ENCODE results near the gene SH3RF3. TPM values are rescaled to one million over a fixed set of nuclear protein-coding genes. Genes with fewer than 3 reads are reported as not detected.
A peak's percentile ranks its signal among the peaks of the same experiment; 100 is the strongest.

Gene SH3RF3
- total RNA-seq, 1 experiment from 2014 or later: 0.34 TPM

GRCh38 chr2:109143214-109144187 is 14.5 kb downstream of the SH3RF3 start:
- Histone ChIP-seq H2AFZ (ENCODE audit: low read length) (no peak overlapping the region), H3K27me3 (ENCODE audit: low read length) (no peaks in the 10 kb centered on the region), H3K9me2 (replicated peaks; ENCODE audit: insufficient read depth, low read length) (no peaks in the 10 kb centered on the region), H3K27ac (ENCODE audit: low read length) (no peak overlapping the region), H3K9ac (ENCODE audit: low read length) (no peak overlapping the region), H3K36me3 (ENCODE audit: insufficient read depth, low read length) (no peaks in the 10 kb centered on the region), H3K4me2 (ENCODE audit: low read depth, low read length, poor library complexity, severe bottlenecking) (peak overlapping the region; percentile 41), H3K9me3 (ENCODE audit: low read length) (no peaks in the 10 kb centered on the region), H3K79me2 (ENCODE audit: low read length) (no peaks in the 10 kb centered on the region), H4K20me1 (ENCODE audit: insufficient read depth, low read depth, low read length) (no peaks in the 10 kb centered on the region), H3K4me1 (ENCODE audit: low read length) (peaks cover 41% of the 10 kb centered on the region), H3K4me3 (ENCODE audit: low read length) (no peak overlapping the region)
- peak; percentile 57 for DNase-seq

GRCh38 chr2:109144271-109144670 is 15.3 kb downstream of the SH3RF3 start:
- Histone ChIP-seq H3K4me3 (ENCODE audit: low read length) (no peak overlapping the region), H3K79me2 (ENCODE audit: low read length) (no peaks in the 10 kb centered on the region), H3K9me2 (replicated peaks; ENCODE audit: insufficient read depth, low read length) (no peaks in the 10 kb centered on the region), H4K20me1 (ENCODE audit: insufficient read depth, low read depth, low read length) (no peaks in the 10 kb centered on the region), H3K9me3 (ENCODE audit: low read length) (no peaks in the 10 kb centered on the region), H2AFZ (ENCODE audit: low read length) (no peak overlapping the region), H3K36me3 (ENCODE audit: insufficient read depth, low read length) (no peaks in the 10 kb centered on the region), H3K4me2 (ENCODE audit: low read depth, low read length, poor library complexity, severe bottlenecking) (peak overlapping the region; percentile 41), H3K9ac (ENCODE audit: low read length) (no peak overlapping the region), H3K4me1 (ENCODE audit: low read length) (peaks cover 44% of the 10 kb centered on the region), H3K27ac (ENCODE audit: low read length) (no peak overlapping the region), H3K27me3 (ENCODE audit: low read length) (no peaks in the 10 kb centered on the region)
- DNase-seq: peak; percentile 58

DNA sequence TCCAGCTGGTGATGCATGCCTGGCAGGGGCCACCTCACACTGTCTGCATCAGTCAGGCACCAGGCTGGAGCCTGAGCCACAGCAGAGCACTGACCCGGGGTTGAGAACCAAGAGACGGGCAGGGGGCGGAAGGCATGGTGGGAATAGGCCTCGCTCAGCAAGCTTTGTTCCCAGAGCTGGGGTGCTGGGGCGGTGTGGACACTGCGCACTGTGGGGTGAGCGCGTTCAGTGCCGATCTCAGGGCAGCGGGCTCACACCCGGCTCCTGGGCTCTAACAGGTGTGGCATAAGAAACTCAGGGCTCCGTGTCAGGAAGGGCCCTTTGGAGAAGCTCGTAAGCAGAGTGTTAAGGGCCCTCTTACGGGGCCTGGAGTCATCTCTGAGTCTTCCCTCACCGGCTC is 15.7 kb downstream of the SH3RF3 start:
- Histone ChIP-seq H3K36me3 (ENCODE audit: insufficient read depth, low read length) (no peaks in the 10 kb centered on the region), H3K4me3 (ENCODE audit: low read length) (no peak overlapping the region), H3K27me3 (ENCODE audit: low read length) (no peaks in the 10 kb centered on the region), H3K9me2 (replicated peaks; ENCODE audit: insufficient read depth, low read length) (no peaks in the 10 kb centered on the region), H4K20me1 (ENCODE audit: insufficient read depth, low read depth, low read length) (no peaks in the 10 kb centered on the region), H3K9ac (ENCODE audit: low read length) (no peak overlapping the region), H2AFZ (ENCODE audit: low read length) (no peak overlapping the region), H3K9me3 (ENCODE audit: low read length) (no peaks in the 10 kb centered on the region), H3K4me2 (ENCODE audit: low read depth, low read length, poor library complexity, severe bottlenecking) (no peak overlapping the region), H3K27ac (ENCODE audit: low read length) (no peak overlapping the region), H3K4me1 (ENCODE audit: low read length) (peaks cover 48% of the 10 kb centered on the region), H3K79me2 (ENCODE audit: low read length) (no peaks in the 10 kb centered on the region)
- no peak for DNase-seq

GRCh38 chr2:109145286-109145685 is 16.3 kb downstream of the SH3RF3 start:
- no peaks in the 10 kb centered on the region for H3K36me3 ChIP-seq (ENCODE audit: insufficient read depth, low read length)
- no peaks in the 10 kb centered on the region for H3K9me3 ChIP-seq (ENCODE audit: low read length)
- no peaks in the 10 kb centered on the region for H4K20me1 ChIP-seq (ENCODE audit: insufficient read depth, low read depth, low read length)
- no peak overlapping the region for H3K9ac ChIP-seq (ENCODE audit: low read length)
- H3K4me2 ChIP-seq (ENCODE audit: low read depth, low read length, poor library complexity, severe bottlenecking): no peak overlapping the region
- no peaks in the 10 kb centered on the region for H3K79me2 ChIP-seq (ENCODE audit: low read length)
- H2AFZ ChIP-seq (ENCODE audit: low read length): no peak overlapping the region
- H3K27me3 ChIP-seq (ENCODE audit: low read length): no peaks in the 10 kb centered on the region
- no peak overlapping the region for H3K4me3 ChIP-seq (ENCODE audit: low read length)
- peaks cover 54% of the 10 kb centered on the region for H3K4me1 ChIP-seq (ENCODE audit: low read length)
- DNase-seq: no peak
- H3K27ac ChIP-seq (ENCODE audit: low read length): no peak overlapping the region
- H3K9me2 ChIP-seq (replicated peaks; ENCODE audit: insufficient read depth, low read length): no peaks in the 10 kb centered on the region

GRCh38 chr2:109147405-109147804 is 18.4 kb downstream of the SH3RF3 start:
- Histone ChIP-seq H3K4me3 (ENCODE audit: low read length) (no peak overlapping the region), H3K4me1 (ENCODE audit: low read length) (peaks cover 69% of the 10 kb centered on the region), H3K4me2 (ENCODE audit: low read depth, low read length, poor library complexity, severe bottlenecking) (no peak overlapping the region), H3K9ac (ENCODE audit: low read length) (no peak overlapping the region), H3K9me3 (ENCODE audit: low read length) (no peaks in the 10 kb centered on the region), H4K20me1 (ENCODE audit: insufficient read depth, low read depth, low read length) (no peaks in the 10 kb centered on the region), H2AFZ (ENCODE audit: low read length) (no peak overlapping the region), H3K9me2 (replicated peaks; ENCODE audit: insufficient read depth, low read length) (no peaks in the 10 kb centered on the region), H3K36me3 (ENCODE audit: insufficient read depth, low read length) (no peaks in the 10 kb centered on the region), H3K27me3 (ENCODE audit: low read length) (no peaks in the 10 kb centered on the region), H3K27ac (ENCODE audit: low read length) (no peak overlapping the region), H3K79me2 (ENCODE audit: low read length) (no peaks in the 10 kb centered on the region)
- no peak for DNase-seq

GRCh38 chr2:109148117-109148746 is 19.2 kb downstream of the SH3RF3 start:
- no peak overlapping the region for H3K4me3 ChIP-seq (ENCODE audit: low read length)
- no peaks in the 10 kb centered on the region for H3K27me3 ChIP-seq (ENCODE audit: low read length)
- H3K4me1 ChIP-seq (ENCODE audit: low read length): peaks cover 70% of the 10 kb centered on the region
- H3K9me3 ChIP-seq (ENCODE audit: low read length): no peaks in the 10 kb centered on the region
- peak overlapping the region; percentile 60 for H3K4me2 ChIP-seq (ENCODE audit: low read depth, low read length, poor library complexity, severe bottlenecking)
- peak overlapping the region; percentile 80; the same call in 1 of the 2 replicates for H3K27ac ChIP-seq (ENCODE audit: low read length)
- no peak overlapping the region for H3K9ac ChIP-seq (ENCODE audit: low read length)
- no peaks in the 10 kb centered on the region for H4K20me1 ChIP-seq (ENCODE audit: insufficient read depth, low read depth, low read length)
- H3K36me3 ChIP-seq (ENCODE audit: insufficient read depth, low read length): no peaks in the 10 kb centered on the region
- no peak overlapping the region for H2AFZ ChIP-seq (ENCODE audit: low read length)
- no peaks in the 10 kb centered on the region for H3K9me2 ChIP-seq (replicated peaks; ENCODE audit: insufficient read depth, low read length)
- DNase-seq: peak; percentile 60
- H3K79me2 ChIP-seq (ENCODE audit: low read length): no peaks in the 10 kb centered on the region

DNA sequence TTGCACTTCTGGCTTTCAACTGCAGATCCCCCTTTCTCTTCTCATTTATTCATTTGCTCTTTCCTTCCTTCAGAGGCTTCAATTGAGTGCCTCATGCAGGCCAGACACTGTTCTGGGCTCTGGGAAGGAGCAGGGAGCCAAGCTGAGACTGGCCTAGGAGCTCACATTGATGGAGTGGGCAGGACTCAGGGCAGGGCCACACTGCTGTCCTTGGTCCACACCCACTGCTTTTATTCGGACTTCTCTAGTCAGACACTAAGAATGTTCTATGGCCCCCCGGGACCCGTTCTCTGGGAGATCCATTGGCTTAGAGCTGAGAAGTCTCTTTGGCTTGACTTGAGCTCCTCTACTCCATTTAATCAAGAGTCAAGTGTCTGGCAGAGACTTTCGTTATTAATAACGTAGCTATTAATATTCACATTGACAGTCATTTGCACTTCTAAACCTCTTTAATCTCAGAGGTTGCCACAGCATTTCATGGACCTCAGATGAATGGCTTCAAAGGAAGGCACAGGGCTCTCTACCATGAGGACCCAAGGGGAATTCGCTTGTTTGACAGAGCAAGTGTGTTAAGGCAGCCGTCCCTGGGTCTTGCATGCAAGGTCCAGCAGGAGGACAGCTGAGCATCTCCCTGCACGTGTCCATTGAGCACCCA is 20.1 kb downstream of the SH3RF3 start:
- no peaks in the 10 kb centered on the region for H4K20me1 ChIP-seq (ENCODE audit: insufficient read depth, low read depth, low read length)
- H3K36me3 ChIP-seq (ENCODE audit: insufficient read depth, low read length): no peaks in the 10 kb centered on the region
- no peaks in the 10 kb centered on the region for H3K9me2 ChIP-seq (replicated peaks; ENCODE audit: insufficient read depth, low read length)
- peaks cover 64% of the 10 kb centered on the region for H3K4me1 ChIP-seq (ENCODE audit: low read length)
- H3K27ac ChIP-seq (ENCODE audit: low read length): peak overlapping the region; percentile 80
- peak overlapping the region; percentile 60 for H3K4me2 ChIP-seq (ENCODE audit: low read depth, low read length, poor library complexity, severe bottlenecking)
- H3K9ac ChIP-seq (ENCODE audit: low read length): peak overlapping the region; percentile 12; the same call in 1 of the 2 replicates
- H3K79me2 ChIP-seq (ENCODE audit: low read length): no peaks in the 10 kb centered on the region
- H3K4me3 ChIP-seq (ENCODE audit: low read length): peak overlapping the region; percentile 36; the same call in 1 of the 2 replicates
- H3K9me3 ChIP-seq (ENCODE audit: low read length): no peaks in the 10 kb centered on the region
- H2AFZ ChIP-seq (ENCODE audit: low read length): no peak overlapping the region
- peak; percentile 79 for DNase-seq
- H3K27me3 ChIP-seq (ENCODE audit: low read length): no peaks in the 10 kb centered on the region

DNA sequence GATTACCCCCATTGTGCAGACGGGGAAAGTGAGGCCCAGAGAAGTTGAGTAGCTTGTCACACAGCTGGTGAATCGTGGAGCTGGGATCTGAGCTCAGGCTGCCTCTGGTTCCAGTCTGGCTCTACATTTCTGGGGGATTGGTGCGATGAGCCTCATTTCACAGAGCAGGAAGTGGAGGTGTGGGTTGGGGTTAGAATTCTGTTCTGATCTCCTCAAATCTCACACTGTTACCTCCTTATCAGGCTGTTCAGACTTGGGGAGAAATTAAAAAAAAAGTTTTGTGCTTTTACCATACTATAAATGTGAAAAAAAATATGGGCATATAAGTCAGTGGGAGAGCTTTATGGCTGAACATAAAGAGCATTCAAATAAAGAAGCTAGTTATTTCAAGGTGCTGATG is 21.6 kb downstream of the SH3RF3 start:
- Histone ChIP-seq H3K4me2 (ENCODE audit: low read depth, low read length, poor library complexity, severe bottlenecking) (peak overlapping the region; percentile 60), H3K9me3 (ENCODE audit: low read length) (no peaks in the 10 kb centered on the region), H2AFZ (ENCODE audit: low read length) (no peak overlapping the region), H3K4me1 (ENCODE audit: low read length) (peaks cover 57% of the 10 kb centered on the region), H3K36me3 (ENCODE audit: insufficient read depth, low read length) (no peaks in the 10 kb centered on the region), H3K9me2 (replicated peaks; ENCODE audit: insufficient read depth, low read length) (no peaks in the 10 kb centered on the region), H3K4me3 (ENCODE audit: low read length) (no peak overlapping the region), H3K9ac (ENCODE audit: low read length) (no peak overlapping the region), H4K20me1 (ENCODE audit: insufficient read depth, low read depth, low read length) (no peaks in the 10 kb centered on the region), H3K79me2 (ENCODE audit: low read length) (no peaks in the 10 kb centered on the region), H3K27ac (ENCODE audit: low read length) (peak overlapping the region; percentile 80), H3K27me3 (ENCODE audit: low read length) (no peaks in the 10 kb centered on the region)
- no peak for DNase-seq
